Measurements from ENCODE around the gene STX16. TPM values are rescaled to one million over a fixed set of nuclear protein-coding genes. Genes with fewer than 3 reads are reported as not detected.

Gene STX16
- total and polyA plus RNA-seq, 2 donors (not counting 1 experiment from before 2014, with no cell fraction given) = 110 to 117 TPM

- H3K27ac Mint-ChIP-seq = no peak overlapping the region
- no peak for ATAC-seq (ENCODE audit: low read depth)
- H2AFZ ChIP-seq (ENCODE audit: insufficient read depth, low read depth, low read length, poor library complexity, severe bottlenecking) = no peak overlapping the region
- peaks cover 0 to 30% (median 8%) of the 10 kb centered on the region in 4 experiments for H3K27me3 ChIP-seq (replicated peaks in 1 of 4; ENCODE audit: control extremely low read depth in 1 of 4, control insufficient read depth in 3 of 4, insufficient read depth in 4 of 4, low read length in 3 of 4)
- H3K27ac ChIP-seq (ENCODE audit: low read length in 2 of 2) = no peak overlapping the region
- H3K4me1 Mint-ChIP-seq = peaks cover 14% of the 10 kb centered on the region
- peaks cover 43% of the 10 kb centered on the region for H3K27me3 Mint-ChIP-seq
- H4K20me1 ChIP-seq (ENCODE audit: control insufficient read depth, insufficient read depth, low read length, poor library complexity, severe bottlenecking) = no peaks in the 10 kb centered on the region
- ChIA-PET CTCF (no interaction called here), POLR2A (no interaction called here)
- H3K4me1 ChIP-seq (ENCODE audit: control insufficient read depth in 2 of 2, insufficient read depth in 2 of 2, low read length in 2 of 2) = peaks cover 13 to 15% of the 10 kb centered on the region in 2 donors
- H3K4me3 ChIP-seq (ENCODE audit: control extremely low read depth in 1 of 5, extremely low read depth in 1 of 5, insufficient read depth in 1 of 5, low read depth in 2 of 5, low read length in 4 of 5) = no peak overlapping the region
- H3K9me3 Mint-ChIP-seq (ENCODE audit: insufficient read depth) = no peaks in the 10 kb centered on the region
- no peak overlapping the region for H3K4me3 Mint-ChIP-seq
- 83% methylated on average over 8 of the region's 8 CpGs for WGBS (ENCODE audit: insufficient coverage)
- H3K36me3 ChIP-seq (replicated peaks in 1 of 2; ENCODE audit: control extremely low read depth in 1 of 2, control insufficient read depth in 1 of 2, extremely low read depth in 1 of 2, insufficient read depth in 2 of 2, low read length in 1 of 2) = no peaks in the 10 kb centered on the region
- DNase-seq = no peak
- intact Hi-C loops (cut with micrococcal nuclease) = no loop called here
- TF ChIP-seq CTCF (IDR thresholded peaks at IDR 0.05) (no peak), EZH2 (IDR thresholded peaks at IDR 0.05; ENCODE audit: borderline replicate concordance, insufficient read depth, low read depth, low read length, poor library complexity, severe bottlenecking) (no peak)
- H3K79me2 ChIP-seq (ENCODE audit: control insufficient read depth, insufficient read depth, low read length) = no peaks in the 10 kb centered on the region
- no peak overlapping the region for H3K9ac ChIP-seq (ENCODE audit: low read length)
- no peak overlapping the region for H3K4me2 ChIP-seq (replicated peaks; ENCODE audit: low read depth, low read length, poor library complexity, severe bottlenecking)
- peaks cover 0 to 3% (median 0%) of the 10 kb centered on the region in 3 donors for H3K9me3 ChIP-seq (ENCODE audit: control extremely low read depth in 1 of 3, control insufficient read depth in 2 of 3, insufficient read depth in 1 of 3, low read length in 2 of 3)
Measured at GRCh38 chr20:58636983-58637421, 14.1 kb upstream of the STX16 start.

GRCh38 chr20:58637466-58638213, 13.4 kb upstream of the STX16 start:
- Histone ChIP-seq H3K9ac (ENCODE audit: low read length) (no peak overlapping the region), H3K4me1 (ENCODE audit: control insufficient read depth in 2 of 2, insufficient read depth in 2 of 2, low read length in 2 of 2) (peaks cover 13 to 15% of the 10 kb centered on the region in 2 donors), H3K27me3 (replicated peaks in 1 of 4; ENCODE audit: control extremely low read depth in 1 of 4, control insufficient read depth in 3 of 4, insufficient read depth in 4 of 4, low read length in 3 of 4) (peaks cover 0 to 37% (median 9%) of the 10 kb centered on the region in 4 experiments), H3K9me3 (ENCODE audit: control extremely low read depth in 1 of 3, control insufficient read depth in 2 of 3, insufficient read depth in 1 of 3, low read length in 2 of 3) (peaks cover 0 to 3% (median 0%) of the 10 kb centered on the region in 3 donors), H3K4me3 (ENCODE audit: control extremely low read depth in 1 of 5, extremely low read depth in 1 of 5, insufficient read depth in 1 of 5, low read depth in 2 of 5, low read length in 4 of 5) (no peak overlapping the region), H3K27ac (ENCODE audit: low read length in 2 of 2) (no peak overlapping the region), H3K4me2 (replicated peaks; ENCODE audit: low read depth, low read length, poor library complexity, severe bottlenecking) (no peak overlapping the region), H2AFZ (ENCODE audit: insufficient read depth, low read depth, low read length, poor library complexity, severe bottlenecking) (no peak overlapping the region), H3K36me3 (replicated peaks in 1 of 2; ENCODE audit: control extremely low read depth in 1 of 2, control insufficient read depth in 1 of 2, extremely low read depth in 1 of 2, insufficient read depth in 2 of 2, low read length in 1 of 2) (no peaks in the 10 kb centered on the region), H4K20me1 (ENCODE audit: control insufficient read depth, insufficient read depth, low read length, poor library complexity, severe bottlenecking) (no peaks in the 10 kb centered on the region), H3K79me2 (ENCODE audit: control insufficient read depth, insufficient read depth, low read length) (no peaks in the 10 kb centered on the region)
- POLR2A ChIA-PET = no interaction called here
- intact Hi-C loops (cut with micrococcal nuclease) = no loop called here
- DNase-seq = no peak
- CTCF ChIA-PET = no interaction called here
- TF ChIP-seq EZH2 (IDR thresholded peaks at IDR 0.05; ENCODE audit: borderline replicate concordance, insufficient read depth, low read depth, low read length, poor library complexity, severe bottlenecking) (no peak), CTCF (IDR thresholded peaks at IDR 0.05) (no peak)
- Mint-ChIP-seq H3K9me3 (ENCODE audit: insufficient read depth) (no peaks in the 10 kb centered on the region), H3K4me1 (peaks cover 14% of the 10 kb centered on the region), H3K27me3 (peaks cover 49% of the 10 kb centered on the region), H3K27ac (peak overlapping the region; percentile 8), H3K4me3 (no peak overlapping the region)
- ATAC-seq (ENCODE audit: low read depth) = no peak
- WGBS (ENCODE audit: insufficient coverage) = 93% methylated on average over 24 of the region's 24 CpGs

Data from B cell (primary cell).